H1 (cell line): ENCODE measurements around the gene TGFB1I1. TPM values are rescaled to one million over a fixed set of nuclear protein-coding genes. Genes with fewer than 3 reads are reported as not detected.

Experiments
- CTCF ChIA-PET: fragments of 300-600 bp; sonication (Branson Sonifier 250); formaldehyde crosslinking; loops from one replicate; lab custom pipeline; 2021; ENCODE audit not compliant: partially characterized antibody; lab: Charles Lee
- POLR2A ChIA-PET: fragments of 300-600 bp; sonication (Branson Sonifier 250); formaldehyde crosslinking; loops from one replicate; lab custom pipeline; 2021; ENCODE audit warnings: inconsistent platforms; ENCODE audit not compliant: partially characterized antibody; lab: Charles Lee
- DNase-seq, 2 experiments: peaks; one replicate each; pipeline versions ENCODE4 v3.0.0 to v3.0.0-alpha.2; 2010 to 2022; ENCODE audit warnings: low spot score in 2 of 2, low read depth in 1 of 2, mixed read lengths in 1 of 2
- FAIRE-seq: peaks from 2 replicates; lab custom pipeline; 2011; peaks lifted over from hg19 to GRCh38; lab: Jason Lieb, UNC
- H2AFZ ChIP-seq: 2 replicates; pipeline ENCODE4 v1.8.1; 2012; ENCODE audit warnings: low read length, inconsistent platforms
- H2AK5ac ChIP-seq: 2 replicates; pipeline ENCODE4 v1.6.1; 2013; ENCODE audit warnings: low read depth, low read length
- H2BK120ac ChIP-seq: replicated peaks from 2 replicates; pipeline ENCODE3; 2013; ENCODE audit warnings: low read depth, low read length, inconsistent platforms
- H2BK12ac ChIP-seq: 2 replicates; pipeline ENCODE4 v1.6.1; 2013; ENCODE audit warnings: low read depth, low read length
- H2BK15ac ChIP-seq: 2 replicates; pipeline ENCODE4 v1.6.1; 2013; ENCODE audit warnings: low read length
- H2BK20ac ChIP-seq: 2 replicates; pipeline ENCODE4 v1.6.1; 2013; ENCODE audit warnings: low read length
- H2BK5ac ChIP-seq: 2 replicates; pipeline ENCODE4 v1.6.1; 2013; ENCODE audit warnings: low read depth, low read length
- H3K14ac ChIP-seq: 2 replicates; pipeline ENCODE4 v1.6.1; 2013; ENCODE audit warnings: inconsistent platforms; ENCODE audit not compliant: insufficient read length
- H3K18ac ChIP-seq: 2 replicates; pipeline ENCODE4 v1.6.1; 2013; ENCODE audit warnings: low read length; ENCODE audit errors: extremely low read depth
- H3K23ac ChIP-seq: 2 replicates; pipeline ENCODE4 v1.6.1; 2013; ENCODE audit warnings: inconsistent platforms; ENCODE audit not compliant: insufficient read length
- H3K23me2 ChIP-seq: 2 replicates; pipeline ENCODE4 v1.6.1; 2013; ENCODE audit warnings: low read depth, low read length
- H3K27ac ChIP-seq: 2 replicates; pipeline ENCODE4 v1.6.1; 2011; ENCODE audit warnings: low read depth, low read length, inconsistent platforms
- H3K27me3 ChIP-seq, 4 experiments: replicated peaks in 1 of 4; 1 replicate in 1 of 4; 2 replicates in 3 of 4; pipeline versions ENCODE4 v1.6.1 to v1.8.1; 2011 to 2013; ENCODE audit warnings: low read length in 3 of 4, mild to moderate bottlenecking in 3 of 4, inconsistent platforms in 2 of 4, mixed read lengths in 2 of 4, moderate library complexity in 1 of 4; ENCODE audit not compliant: control insufficient read depth in 3 of 4, insufficient read depth in 3 of 4; ENCODE audit errors: extremely low read depth in 1 of 4
- H3K36me3 ChIP-seq, 4 experiments: 2 replicates each; pipeline versions ENCODE4 v1.6.1 to v1.8.1; 2011 to 2013; ENCODE audit warnings: mild to moderate bottlenecking in 4 of 4, low read length in 3 of 4, moderate library complexity in 2 of 4, control low read depth in 1 of 4, inconsistent platforms in 1 of 4; ENCODE audit not compliant: insufficient read depth in 4 of 4, control insufficient read depth in 2 of 4
- H3K4ac ChIP-seq: replicated peaks from 2 replicates; pipeline ENCODE3; 2013; ENCODE audit warnings: low read length, low read depth, mixed read lengths, inconsistent platforms; ENCODE audit not compliant: insufficient read length
- H3K4me1 ChIP-seq, 4 experiments: replicated peaks in 1 of 4; 1 replicate in 1 of 4; 2 replicates in 3 of 4; pipeline versions ENCODE4 v1.6.1 to v1.8.1; 2011 to 2013; ENCODE audit warnings: low read length in 3 of 4, inconsistent platforms in 2 of 4, mixed read lengths in 1 of 4; ENCODE audit not compliant: insufficient read depth in 4 of 4, control insufficient read depth in 3 of 4
- H3K4me2 ChIP-seq, 2 experiments: 2 replicates each; pipeline versions ENCODE4 v1.6.1 to v1.8.1; 2011 to 2013; ENCODE audit warnings: low read depth in 2 of 2, low read length in 2 of 2, control low read depth in 1 of 2, inconsistent platforms in 1 of 2, mild to moderate bottlenecking in 1 of 2; ENCODE audit not compliant: insufficient read depth in 1 of 2
- H3K4me3 ChIP-seq, 4 experiments: fragments of 200-600, 300-600 bp in 1 of 4; sonication (generic), shearing (Covaris generic), sonication (Bioruptor Twin) in 1 of 4; 2 replicates each; pipeline versions ENCODE4 v1.5.1 to v1.8.1; 2011 to 2016; ENCODE audit warnings: low read length in 4 of 4, low read depth in 3 of 4, control low read depth in 2 of 4, inconsistent platforms in 2 of 4, mild to moderate bottlenecking in 2 of 4, mixed read lengths in 1 of 4, moderate library complexity in 1 of 4; ENCODE audit not compliant: insufficient read depth in 2 of 4; ENCODE audit errors: extremely low read depth in 1 of 4
- H3K56ac ChIP-seq: replicated peaks from 2 replicates; pipeline ENCODE3; 2013; ENCODE audit warnings: low read depth, mild to moderate bottlenecking, mixed read lengths, low read length, inconsistent platforms; ENCODE audit not compliant: insufficient read length
- H3K79me1 ChIP-seq: 2 replicates; pipeline ENCODE4 v1.6.1; 2013; ENCODE audit warnings: low read depth, low read length, control low read depth
- H3K79me2 ChIP-seq, 2 experiments: 2 replicates each; pipeline versions ENCODE4 v1.6.1 to v1.8.1; 2012 to 2013; ENCODE audit warnings: low read length in 2 of 2, mild to moderate bottlenecking in 2 of 2, inconsistent platforms in 1 of 2; ENCODE audit not compliant: insufficient read depth in 2 of 2, control insufficient read depth in 1 of 2
- H3K9ac ChIP-seq, 4 experiments: replicated peaks in 1 of 4; 1 replicate in 1 of 4; 2 replicates in 3 of 4; pipeline versions ENCODE4 v1.6.1 to v1.8.1; 2011 to 2013; ENCODE audit warnings: low read depth in 3 of 4, low read length in 3 of 4, control low read depth in 2 of 4, mild to moderate bottlenecking in 2 of 4, moderate library complexity in 2 of 4, inconsistent platforms in 1 of 4; ENCODE audit errors: extremely low read depth in 1 of 4
- H3K9me3 ChIP-seq, 2 experiments: 2 replicates each; pipeline versions ENCODE4 v1.6.1 to v1.8.1; 2012 to 2013; ENCODE audit warnings: mild to moderate bottlenecking in 2 of 2, moderate library complexity in 2 of 2, control low read depth in 1 of 2, inconsistent platforms in 1 of 2, low read depth in 1 of 2, low read length in 1 of 2, mixed read lengths in 1 of 2; ENCODE audit not compliant: insufficient read depth in 2 of 2
- H4K20me1 ChIP-seq, 2 experiments: replicated peaks in 1 of 2; 2 replicates each; pipeline versions ENCODE3 to v1.8.1; 2011 to 2013; ENCODE audit warnings: inconsistent platforms in 2 of 2, low read length in 2 of 2, mild to moderate bottlenecking in 1 of 2; ENCODE audit not compliant: insufficient read depth in 2 of 2, control insufficient read depth in 1 of 2
- H4K5ac ChIP-seq: 2 replicates; pipeline ENCODE4 v1.6.1; 2013; ENCODE audit warnings: low read length, low read depth, mixed read lengths, inconsistent platforms; ENCODE audit not compliant: insufficient read length
- H4K8ac ChIP-seq: 2 replicates; pipeline ENCODE4 v1.8.0; 2013; ENCODE audit warnings: mild to moderate bottlenecking, moderate library complexity, low read length, inconsistent platforms; ENCODE audit not compliant: insufficient read depth; ENCODE audit errors: extremely low read depth
- H4K91ac ChIP-seq: replicated peaks from 2 replicates; pipeline ENCODE3; 2013; ENCODE audit warnings: low read length, mixed read lengths, inconsistent platforms; ENCODE audit not compliant: insufficient read length
- CHD2 ChIP-seq: IDR thresholded peaks from 2 replicates; pipeline ENCODE4 v1.6.1; 2012; ENCODE audit warnings: low read length, improper control_type of control experiment
- GABPA ChIP-seq: IDR thresholded peaks from 2 replicates; pipeline ENCODE4 v1.6.1; 2011; ENCODE audit warnings: mild to moderate bottlenecking, low read length, moderate library complexity, borderline replicate concordance; ENCODE audit not compliant: insufficient read depth
- RAD21 ChIP-seq, 2 experiments: IDR thresholded peaks in 1 of 2; conservative IDR thresholded peaks in 1 of 2; 2 replicates each; pipeline ENCODE4 v1.6.1; 2011; ENCODE audit warnings: low read depth in 2 of 2, low read length in 2 of 2, improper control_type of control experiment in 1 of 2, inconsistent platforms in 1 of 2, mild to moderate bottlenecking in 1 of 2, moderate library complexity in 1 of 2
- RNF2 ChIP-seq: fragments of 200-900, 300-1000 bp; sonication (generic); IDR thresholded peaks from 2 replicates; pipeline ENCODE4 v1.7.1; 2016; ENCODE audit warnings: borderline replicate concordance, low read depth, mild to moderate bottlenecking, antibody characterized with exemption, low read length; ENCODE audit not compliant: poor library complexity, severe bottlenecking; ENCODE audit errors: missing control alignments
- SIRT6 ChIP-seq: IDR thresholded peaks from one replicate; pipeline ENCODE4 v1.7.1; 2012; ENCODE audit warnings: low read length, inconsistent platforms
- TAF1 ChIP-seq: IDR thresholded peaks from 2 replicates; pipeline ENCODE4 v1.6.1; 2011; ENCODE audit warnings: mild to moderate bottlenecking, low read depth, low read length
- WGBS, 2 experiments: shearing (Covaris generic) in 1 of 2; methylation state at CpG; one replicate each; pipeline versions ENCODE4 v1.1.6 to v1.1.7; 2013 to 2015; ENCODE audit warnings: low lambda C conversion rate in 2 of 2, mixed read lengths in 2 of 2, inconsistent platforms in 1 of 2, low coverage in 1 of 2, missing lambda C conversion rate in 1 of 2; ENCODE audit not compliant: insufficient replicate concordance in 2 of 2, insufficient coverage in 1 of 2, insufficient read length in 1 of 2; ENCODE audit errors: extremely low coverage in 1 of 2, missing lambda C conversion rate in 1 of 2; 5-methylcytosine and 5-hydroxymethylcytosine counted together
- polyA plus RNA-seq, 7 experiments: library from polyadenylated mRNA; depleted of rRNA in 3 of 7; stranded (reverse) in 5 of 7; unstranded in 2 of 7; fragments of >200 nt in 5 of 7; fragments of 200-250 nt in 2 of 7; gene quantifications; 1 replicate in 5 of 7; 2 replicates in 1 of 7; 4 replicates in 1 of 7; pipeline versions ENCODE4 v1.2.1 to v1.2.3, GENCODE V29; 2011 to 2013; ENCODE audit warnings: missing spikeins in 2 of 7, mixed read lengths in 2 of 7
- total RNA-seq: library from RNA; stranded (reverse); fragmentation: NEBNext Ultra II Directional; extraction: Animal tissue kit (Norgen Biotek cat#: 25700); gene quantifications from 2 replicates; pipeline ENCODE4 v1.2.1, GENCODE V29; 2021

TGFB1I1 gene
- total and polyA plus RNA-seq, 2 of the 8 experiments (the other 6 are each of a cell fraction or from before 2014, with no cell fraction given), result 5.6 to 5.8 TPM

DNA sequence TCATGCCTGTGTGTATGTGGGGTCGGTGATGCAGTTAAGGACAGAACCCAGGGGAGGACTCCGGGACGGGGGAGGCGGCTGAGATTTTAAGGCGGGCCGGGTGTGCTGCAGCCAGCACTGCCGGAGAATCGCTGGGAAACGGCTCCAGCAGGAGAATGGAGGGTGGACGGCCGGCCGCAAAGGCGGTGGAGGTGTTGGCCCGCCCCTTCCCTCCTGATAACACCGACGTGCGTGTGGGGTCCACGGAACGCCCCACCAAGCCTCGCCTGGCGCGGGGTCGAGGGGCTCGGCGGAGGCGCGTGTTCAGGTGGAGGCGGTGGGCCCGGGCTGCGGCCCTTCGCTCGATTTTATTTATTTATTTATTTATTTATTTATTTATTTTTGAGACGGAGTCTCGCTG is 30.0 kb upstream of the TGFB1I1 start:
- Histone ChIP-seq H4K5ac (no peak overlapping the region), H3K18ac (no peak overlapping the region), H2BK12ac (no peak overlapping the region), H3K56ac (no peak overlapping the region), H2BK5ac (no peak overlapping the region), H2BK20ac (no peak overlapping the region), H4K91ac (no peak overlapping the region), H4K8ac (0 out of 2 replicates have a peak overlapping the region, but pooled peaks have one; percentile 57), H2BK120ac (no peak overlapping the region), H3K27me3 (peaks cover 0 to 2% (median 0%) of the 10 kb centered on the region in 4 experiments; a peak in 1 of 7 replicates), H3K4me1 (no peaks in the 10 kb centered on the region), H3K4ac (no peak overlapping the region), H2AK5ac (no peak overlapping the region), H3K4me3 (peak overlapping the region in 1 of 4 experiments; percentile 69; a peak in 1 of 8 replicates), H3K36me3 (no peaks in the 10 kb centered on the region), H2BK15ac (no peak overlapping the region), H3K23ac (no peak overlapping the region), H3K23me2 (no peaks in the 10 kb centered on the region; the same call in 1 of the 2 replicates), H3K79me2 (no peaks in the 10 kb centered on the region), H2AFZ (no peak overlapping the region), H3K9me3 (no peaks in the 10 kb centered on the region), H3K14ac (no peak overlapping the region), H3K27ac (no peak overlapping the region), H4K20me1 (no peaks in the 10 kb centered on the region), H3K4me2 (0 out of 4 replicates have a peak overlapping the region, but pooled peaks have one; percentile 7 to 13), H3K79me1 (no peaks in the 10 kb centered on the region), H3K9ac (no peak overlapping the region)
- 94% methylated on average over 31 of the region's 34 CpGs; no CpG with 5 or more reads in 1 of the 2 experiments for WGBS, 2 experiments
- POLR2A ChIA-PET, result interaction anchor here (0.8 to 1.7 kb wide), 7 partner anchors 10 to 261 kb away, joined by 3 to 8 read pairs (median 4); partner anchors contain the start of gene RUSF1
- no peak for FAIRE-seq
- DNase-seq, result no peak
- TF ChIP-seq SIRT6 (no peak), GABPA (no peak), RAD21 (IDR thresholded peaks at IDR 0.05 in 1 of 2, conservative IDR thresholded peaks at IDR 0.05 in 1 of 2; ENCODE audit: low read depth in 2 of 2, low read length in 2 of 2) (no peak), CHD2 (no peak), TAF1 (no peak), RNF2 (no peak)
- CTCF ChIA-PET, result interaction anchor here (0.6 to 6.5 kb wide), 13 partner anchors 10 to 241 kb away, joined by 3 to 36 read pairs (median 4); partner anchors contain the start of genes COX6A2 and PYCARD
